ENCODE results near the gene MSANTD1.

The MSANTD1 gene

DNA sequence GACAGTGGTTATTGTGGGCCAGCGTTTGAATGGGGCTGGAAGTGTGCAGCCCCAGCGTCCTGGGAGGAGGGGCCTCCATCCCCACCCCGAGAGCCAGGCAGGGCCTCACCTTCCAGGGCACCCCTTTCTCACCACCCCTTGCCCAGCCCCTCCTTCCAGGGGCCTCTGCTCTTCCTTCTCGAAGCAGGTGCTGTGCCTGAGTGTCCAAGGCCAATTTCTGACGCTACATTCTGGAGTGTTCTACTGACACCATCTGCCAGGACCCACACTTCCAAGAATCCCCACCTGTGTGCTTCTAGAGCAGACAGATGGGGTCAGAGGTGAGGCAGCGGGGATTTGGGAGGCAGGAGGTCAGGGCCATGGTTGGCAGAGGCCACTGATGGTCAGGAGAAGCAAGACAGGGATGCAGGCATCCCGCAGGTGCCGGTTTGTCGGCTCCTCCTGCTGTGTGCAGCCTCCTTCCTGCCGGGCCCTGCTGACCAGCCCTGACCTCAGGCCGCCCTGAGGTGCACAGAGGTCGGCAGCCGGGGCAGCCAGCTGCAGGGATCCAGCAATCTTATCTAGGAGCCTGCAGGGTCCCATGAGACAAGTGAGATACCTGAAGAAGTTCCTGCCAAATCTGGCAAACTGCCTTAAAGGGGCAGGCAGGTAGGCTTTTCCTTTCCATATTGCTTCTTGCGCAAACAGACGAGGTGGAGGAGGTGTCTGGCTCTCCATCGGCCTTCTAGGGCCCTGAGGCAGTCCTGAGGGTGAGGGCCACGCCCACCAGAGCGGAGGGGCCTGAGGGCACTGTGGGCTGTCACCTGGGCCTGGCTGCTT, 18.8 kb downstream of the MSANTD1 start:
- no peak for FAIRE-seq

DNA sequence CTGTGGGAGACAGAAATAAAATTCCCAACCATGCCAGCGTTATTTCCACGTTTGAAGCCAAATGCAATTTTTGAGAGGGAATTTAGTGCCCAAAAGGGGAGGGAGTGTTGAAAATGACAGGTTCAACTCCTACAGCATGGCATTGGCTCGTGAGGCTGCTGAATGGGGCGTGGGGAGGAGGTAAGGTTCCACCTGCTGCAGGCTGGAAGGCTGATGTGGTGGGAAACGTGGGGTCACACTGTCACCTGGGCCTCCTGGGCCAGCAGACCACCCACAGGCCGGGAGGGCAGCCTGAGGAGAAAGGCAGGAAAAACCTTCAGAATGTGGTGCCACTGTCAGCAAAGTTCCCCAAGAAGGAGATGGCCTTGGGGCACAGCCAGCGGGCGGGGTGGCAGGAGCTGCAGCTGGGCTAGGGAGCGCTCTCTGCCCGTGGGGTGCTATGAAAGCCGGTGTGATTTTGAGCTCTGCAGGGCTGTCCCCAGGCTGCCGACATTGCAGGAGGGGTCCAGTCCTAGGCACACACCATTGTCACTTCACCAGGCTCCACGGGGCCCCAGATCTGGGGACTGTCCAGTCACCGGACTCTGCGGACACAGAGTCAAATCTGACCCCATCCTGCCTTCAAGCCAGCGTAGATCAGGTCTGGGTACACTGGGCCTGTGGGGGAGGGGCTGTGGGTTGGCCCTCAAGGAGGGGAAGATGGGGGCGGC, 19.6 kb downstream of the MSANTD1 start:
- no peak for FAIRE-seq

DNA sequence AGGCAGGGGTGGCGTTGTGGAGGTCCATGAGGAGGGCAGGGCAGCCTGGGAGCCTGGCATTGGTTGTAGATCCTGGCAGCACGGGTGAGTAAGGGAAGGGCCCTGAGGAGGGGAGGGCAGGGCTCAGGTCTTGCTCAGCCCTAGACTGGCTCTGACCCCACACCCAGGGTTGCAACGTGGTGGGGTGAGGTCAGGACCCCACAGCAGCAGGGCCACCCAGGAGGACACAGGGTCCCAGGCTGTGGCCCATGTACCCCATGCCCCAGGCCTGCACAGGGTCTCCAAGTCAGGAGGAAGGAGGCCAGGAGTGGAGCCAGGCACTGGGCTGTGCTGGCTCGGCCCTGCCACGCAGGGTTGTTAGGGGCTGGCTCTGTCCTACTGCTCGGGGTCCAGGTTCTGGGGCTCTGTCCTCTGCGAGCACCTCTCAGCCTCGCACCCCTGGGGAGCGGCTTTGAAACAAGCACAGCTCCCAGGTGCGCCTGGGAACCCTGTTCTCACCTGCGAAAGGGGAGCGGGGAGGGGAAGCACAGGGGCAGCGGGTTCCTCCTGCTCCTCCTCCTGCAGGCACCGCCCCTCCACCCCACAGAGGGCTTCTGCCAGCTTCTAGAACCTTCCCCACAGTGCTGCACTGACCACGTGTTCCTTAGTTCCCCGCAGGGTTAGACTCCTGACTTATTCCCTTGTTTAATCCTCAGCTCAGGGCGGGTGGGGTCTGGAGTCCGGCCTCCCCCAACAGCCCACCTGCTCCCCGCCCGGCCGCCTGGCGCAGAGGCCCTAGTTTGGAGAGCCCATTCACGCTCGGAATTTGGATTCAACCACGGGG, 20.4 kb downstream of the MSANTD1 start:
- FAIRE-seq, result no peak

DNA sequence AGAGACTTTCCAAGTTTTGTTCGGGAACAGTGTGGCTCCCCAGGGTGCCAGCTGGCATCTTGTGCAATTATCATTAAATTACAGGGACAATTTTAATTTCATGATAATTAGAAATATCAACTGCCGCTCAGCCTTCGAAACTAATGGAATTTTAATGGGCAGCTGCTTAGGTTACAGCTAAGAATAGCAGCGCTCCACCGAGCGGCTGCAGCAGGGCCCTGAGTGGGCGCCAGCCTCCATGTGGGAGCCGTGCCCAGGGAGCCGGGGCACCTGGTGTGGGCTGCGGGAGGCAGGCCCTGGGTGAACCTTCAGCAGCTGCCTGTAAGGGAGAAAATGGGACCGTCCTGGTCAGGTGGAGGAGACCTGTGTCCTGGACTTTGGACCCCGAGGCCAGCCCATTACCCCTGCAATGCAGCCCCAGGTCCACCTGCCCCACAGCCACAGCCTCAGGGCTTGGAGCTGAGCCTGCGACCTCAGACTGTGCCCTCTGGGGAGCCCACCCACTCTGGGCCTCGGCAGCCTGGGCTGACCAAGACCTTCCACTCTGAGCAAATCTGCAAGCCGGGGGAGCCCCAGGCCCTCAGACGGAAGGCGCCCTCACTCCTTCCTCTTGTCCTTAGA, 21.1 kb downstream of the MSANTD1 start:
- FAIRE-seq, result no peak

DNA sequence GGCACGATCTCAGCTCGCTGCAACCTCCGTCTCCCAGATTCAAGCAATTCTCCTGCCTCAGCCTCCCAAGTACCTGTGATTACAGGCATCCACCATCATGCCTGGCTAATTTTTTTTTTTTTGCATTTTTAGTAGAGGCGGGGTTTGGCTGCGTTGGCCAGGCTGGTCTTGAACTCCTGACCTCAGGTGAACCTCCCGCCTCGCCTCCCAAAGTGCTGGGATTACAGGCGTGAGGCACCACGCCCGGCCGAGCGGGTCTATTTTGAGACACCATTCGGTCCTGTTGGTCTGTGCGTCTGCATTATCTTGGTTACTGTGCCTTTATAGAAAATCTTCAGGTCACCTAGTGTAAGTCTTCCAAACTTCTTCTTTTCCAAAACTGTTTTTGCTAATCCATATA, 22.2 kb downstream of the MSANTD1 start:
- FAIRE-seq, result no peak

DNA sequence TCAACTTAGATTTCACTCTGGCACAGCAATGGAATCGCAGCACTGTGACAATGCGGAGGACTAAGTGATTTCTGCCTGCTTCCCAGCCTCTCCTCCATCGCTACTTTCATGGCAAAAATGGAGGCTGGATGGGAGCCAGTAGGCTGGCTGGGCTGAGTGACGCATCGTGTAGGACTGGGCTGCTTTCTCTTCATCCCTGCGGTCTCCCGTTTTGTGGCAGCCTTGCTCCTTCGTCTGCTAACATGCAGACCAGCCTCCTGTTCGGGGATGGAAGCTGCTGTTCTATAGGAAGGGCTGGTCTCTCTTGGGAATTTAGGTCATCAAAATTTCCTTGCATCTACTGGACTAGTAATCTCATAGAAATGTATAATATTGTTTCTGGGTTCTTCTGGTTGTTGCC, 28.0 kb downstream of the MSANTD1 start:
- FAIRE-seq, result no peak

DNA sequence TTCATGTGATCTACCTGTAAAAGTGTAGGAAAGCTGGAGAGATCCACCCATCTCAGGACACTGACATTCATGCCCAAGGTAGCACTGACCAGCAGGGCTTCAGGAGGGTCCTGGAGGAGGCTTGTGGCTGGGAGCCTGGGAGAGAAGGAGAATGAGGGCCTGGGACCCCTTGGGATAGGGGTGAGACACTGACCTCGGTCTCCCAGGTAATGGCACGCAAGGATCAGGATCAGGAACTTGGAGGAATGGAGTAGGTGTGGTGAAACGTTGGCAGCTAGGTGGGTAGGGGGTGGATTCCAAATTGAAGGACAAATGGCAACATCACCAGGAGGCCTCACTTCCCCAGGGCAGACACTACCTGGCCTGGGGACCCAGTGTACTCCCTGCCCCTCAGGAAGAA, 31.5 kb downstream of the MSANTD1 start:
- no peak for FAIRE-seq

DNA sequence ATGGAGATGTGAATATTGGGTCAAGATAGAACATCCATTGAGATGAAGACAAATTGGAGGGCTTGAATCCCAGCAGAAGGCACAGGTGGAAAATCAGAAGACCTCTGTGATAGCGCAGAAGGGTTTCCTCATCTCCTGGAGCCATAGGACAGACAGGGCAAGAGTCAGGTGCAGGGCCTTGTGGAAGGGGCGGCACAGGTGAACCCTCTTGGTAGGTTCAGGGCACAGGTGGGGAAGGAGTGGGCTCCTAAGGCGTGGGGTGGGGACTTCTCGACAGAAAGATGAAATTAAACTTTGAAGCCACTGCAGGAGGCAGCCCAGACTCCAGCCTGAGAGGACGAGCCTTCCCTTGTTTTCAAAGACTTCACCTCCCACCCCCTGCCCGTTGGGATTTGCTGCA, 34.5 kb downstream of the MSANTD1 start:
- no peak for FAIRE-seq

DNA sequence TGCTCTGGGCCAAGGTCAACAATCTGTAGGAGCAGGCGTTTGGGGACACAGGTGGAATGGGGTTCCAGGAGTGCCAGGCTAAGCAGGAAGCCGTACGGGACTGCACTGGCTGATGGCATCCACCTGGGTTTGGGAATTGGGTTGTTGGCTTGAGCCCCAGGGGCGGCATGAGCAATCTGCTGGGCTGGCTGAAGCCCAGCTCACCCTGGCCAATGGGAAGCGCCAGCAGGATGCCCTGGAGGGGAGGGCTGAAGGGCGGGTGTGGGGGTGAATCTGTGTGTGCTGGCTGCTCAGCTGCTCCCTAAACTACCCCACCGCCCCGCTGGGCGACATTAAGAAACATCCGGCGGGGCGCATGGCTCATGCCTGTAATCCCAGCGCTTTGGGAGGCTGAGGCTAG, 35.0 kb downstream of the MSANTD1 start:
- FAIRE-seq, result no peak

DNA sequence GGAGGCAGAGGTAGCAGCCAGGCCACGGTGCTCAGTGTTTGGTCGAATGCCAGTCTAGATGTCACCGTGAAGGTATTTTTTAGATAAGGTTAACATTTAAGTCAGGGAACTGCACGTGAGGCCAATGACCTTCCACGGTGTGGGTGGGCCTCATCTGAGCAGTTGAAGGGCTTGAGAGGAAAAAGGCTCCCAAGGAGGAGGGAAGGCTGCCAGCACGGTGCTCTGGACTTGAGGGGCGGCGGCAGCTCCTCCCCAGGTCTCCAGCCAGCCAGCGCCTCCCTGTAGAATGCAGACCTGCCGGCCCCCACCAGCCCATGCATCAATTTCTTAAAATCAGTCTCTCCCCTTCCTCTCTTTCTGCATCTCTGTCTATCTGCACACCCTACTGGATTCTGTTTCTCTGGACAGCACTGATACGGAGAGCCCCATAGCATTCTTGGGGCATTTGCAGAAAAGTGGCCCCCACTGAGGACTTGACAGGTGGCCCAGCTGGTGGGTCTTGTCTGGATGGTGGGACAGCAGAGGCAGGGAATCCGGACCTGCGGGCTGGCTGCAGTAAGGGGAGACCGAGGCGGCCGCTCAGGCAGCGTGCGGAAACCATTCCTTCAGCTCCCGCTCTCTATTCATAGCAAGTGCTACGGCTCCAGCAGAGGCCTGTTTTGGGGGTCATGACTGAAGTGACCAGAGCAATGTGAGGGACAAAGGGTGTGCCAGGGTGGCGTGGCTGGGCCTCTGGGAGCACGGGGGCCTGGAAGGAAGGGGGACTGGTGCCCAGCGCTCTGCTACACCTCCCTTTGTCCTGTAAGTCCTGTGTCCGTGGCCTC, 36.0 kb downstream of the MSANTD1 start:
- no peak for FAIRE-seq

DNA sequence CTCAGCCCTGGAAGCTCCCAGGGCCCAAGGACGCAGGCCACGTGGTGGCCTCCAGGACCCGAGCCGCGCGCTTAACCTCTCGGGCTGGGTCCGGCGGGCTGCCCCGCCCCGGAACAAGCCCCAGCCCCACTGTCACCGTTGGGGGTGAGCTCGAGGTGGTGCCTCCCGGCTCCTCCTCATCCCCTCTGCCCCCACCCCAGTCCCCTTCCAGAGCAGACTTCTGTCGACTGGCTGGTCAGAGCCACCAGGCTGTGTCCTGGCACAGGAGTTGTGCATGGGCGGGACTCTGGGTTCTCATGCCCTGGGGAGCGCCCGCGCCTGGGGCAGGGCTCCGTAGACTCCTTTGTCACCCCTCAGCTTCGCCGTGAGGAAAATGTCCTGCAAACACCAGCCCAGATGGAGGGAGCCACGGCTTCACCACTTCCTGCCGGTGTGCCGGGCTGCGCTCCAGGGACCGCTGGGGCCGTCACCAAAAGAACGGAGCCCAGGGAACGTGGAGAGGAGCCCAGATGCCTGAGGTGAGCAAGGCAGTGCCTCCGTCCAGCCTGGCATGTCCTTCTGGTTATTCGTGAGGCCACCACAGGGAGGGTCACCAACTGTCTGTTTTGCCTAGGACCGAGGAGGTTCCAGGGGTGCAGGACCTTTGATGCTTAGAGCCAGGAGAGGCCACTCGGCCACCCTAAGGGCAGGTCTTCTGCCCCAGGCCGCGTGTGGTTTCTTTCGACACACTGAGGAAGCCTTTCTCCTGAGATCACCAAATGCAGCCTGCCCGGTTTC, 36.8 kb downstream of the MSANTD1 start:
- no peak for FAIRE-seq

DNA sequence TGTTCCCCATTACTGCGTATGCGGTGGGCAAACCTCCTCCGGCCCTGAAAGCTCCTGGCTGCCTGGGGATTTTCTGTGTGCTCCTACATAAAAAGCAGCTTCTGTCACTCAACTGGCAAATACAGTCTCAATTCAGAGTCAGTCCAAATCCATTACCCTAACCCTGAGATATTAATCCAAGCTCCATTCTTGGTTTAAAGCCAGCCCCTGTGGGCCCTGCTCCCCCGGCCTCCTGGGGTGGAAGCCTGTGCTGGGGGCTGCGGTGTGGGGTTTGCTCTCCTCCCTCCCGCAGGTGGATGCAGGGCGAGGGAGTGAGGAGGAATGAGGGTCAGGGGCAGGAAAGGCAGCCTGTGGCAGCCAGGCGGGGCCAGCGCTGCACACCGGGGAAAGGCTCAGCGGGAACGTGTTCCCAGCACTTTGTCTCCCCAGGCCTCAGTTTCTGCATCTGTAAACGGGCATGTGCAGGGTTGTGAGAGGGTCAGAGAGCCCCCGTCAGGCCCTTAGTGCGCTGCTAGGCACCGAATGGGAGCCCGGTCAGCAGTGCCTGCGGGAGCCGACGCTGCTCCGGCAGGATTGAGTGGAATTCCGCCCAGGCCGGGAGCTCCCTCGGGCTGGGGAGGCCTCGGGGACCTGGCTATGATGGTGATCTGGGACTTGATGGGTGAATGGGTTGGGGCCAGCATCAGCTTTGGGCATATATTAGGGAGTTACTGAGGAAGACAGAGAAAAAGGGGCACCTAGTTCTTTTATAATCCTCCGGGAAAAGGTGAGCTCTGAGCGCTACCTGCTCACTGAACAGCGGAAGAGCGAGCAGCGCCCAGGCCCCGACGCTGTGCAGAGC, 37.6 kb downstream of the MSANTD1 start:
- FAIRE-seq, result no peak

DNA sequence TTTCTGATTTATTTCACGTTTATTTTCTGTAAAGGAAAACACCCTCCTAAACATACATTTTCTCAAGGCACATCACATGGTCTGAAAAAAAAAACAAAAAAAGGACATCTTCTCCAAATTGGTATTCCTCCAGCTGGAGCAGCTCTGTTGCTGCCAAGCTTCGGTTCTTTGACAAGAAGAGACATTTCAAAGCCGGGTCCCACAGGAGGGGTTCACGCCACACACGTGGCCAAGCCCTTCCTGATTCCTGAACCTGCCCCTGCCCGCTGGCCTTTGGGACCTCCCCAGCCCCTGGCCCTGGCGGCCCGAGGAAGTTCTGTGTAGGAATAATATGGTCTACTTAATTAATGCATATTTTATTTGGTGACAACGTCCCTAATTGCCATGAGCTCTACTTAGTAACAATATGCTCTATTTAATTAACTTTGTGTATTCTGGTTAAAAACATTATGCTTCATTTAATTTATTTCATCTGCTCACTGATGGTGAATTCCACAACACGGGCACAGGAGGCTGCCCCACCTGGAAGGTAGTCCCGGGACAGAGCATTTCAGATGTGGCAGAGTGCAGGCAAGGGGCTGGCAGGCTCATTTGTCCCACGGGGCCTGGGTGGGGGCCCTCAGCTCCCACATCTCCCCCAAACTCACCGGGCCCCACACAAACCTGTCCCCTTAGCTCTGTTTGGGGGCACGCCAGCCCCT, 38.5 kb downstream of the MSANTD1 start:
- FAIRE-seq, result no peak

DNA sequence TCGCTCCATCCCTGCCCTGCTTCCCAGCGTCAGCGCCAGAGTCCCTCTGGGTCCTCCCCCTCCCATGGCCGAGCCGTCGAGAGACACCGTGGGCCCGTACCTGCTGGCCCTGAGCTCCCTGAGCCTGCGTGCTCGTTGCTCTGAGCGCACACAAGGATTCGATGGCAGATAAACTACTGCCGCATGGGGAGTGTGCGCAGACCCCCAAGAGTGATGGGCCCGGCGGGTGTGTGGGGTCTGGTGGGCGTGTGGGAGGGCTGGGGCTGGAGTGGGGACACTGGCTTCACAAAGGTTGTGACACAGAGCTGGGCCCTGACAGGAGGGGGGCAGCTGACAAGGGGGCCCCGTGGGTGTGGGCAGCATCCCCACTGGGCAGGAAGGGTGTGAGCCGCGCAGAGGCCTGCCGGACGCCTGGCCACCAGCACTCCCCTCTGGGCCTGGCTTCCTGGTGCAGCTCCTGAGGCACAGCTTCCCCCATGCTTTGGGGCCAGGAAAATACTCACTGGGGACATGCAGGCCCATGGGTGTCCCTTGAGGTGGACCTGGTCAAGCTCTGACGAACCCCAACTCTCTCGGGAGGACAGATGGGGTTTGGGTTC, 39.1 kb downstream of the MSANTD1 start:
- FAIRE-seq, result no peak

DNA sequence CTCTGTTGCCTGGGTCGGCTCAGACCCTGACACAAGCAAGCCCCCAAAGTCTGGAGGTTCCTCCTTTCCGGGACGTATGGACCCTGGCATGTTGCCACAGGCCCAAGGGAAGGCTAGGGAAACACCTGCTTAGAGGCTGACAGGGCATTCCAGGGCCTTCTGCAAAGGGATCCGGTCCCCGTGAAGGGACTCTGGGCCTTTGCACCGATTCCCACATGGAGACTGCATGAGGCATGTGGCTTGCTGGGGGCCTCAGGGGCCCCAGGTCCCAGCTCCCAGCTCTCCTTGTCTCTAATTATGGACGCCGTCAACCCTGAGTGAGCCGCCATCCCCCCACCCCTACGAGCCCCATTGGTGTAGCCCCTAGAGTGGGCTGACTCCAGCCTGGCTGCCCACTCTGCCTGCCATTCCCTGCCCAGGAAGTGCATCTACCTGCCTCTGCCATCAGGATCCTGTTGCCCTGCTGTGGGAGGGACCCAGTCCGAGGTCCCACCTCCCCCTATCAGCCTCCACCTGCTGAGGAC, 39.7 kb downstream of the MSANTD1 start:
- no peak for FAIRE-seq

DNA sequence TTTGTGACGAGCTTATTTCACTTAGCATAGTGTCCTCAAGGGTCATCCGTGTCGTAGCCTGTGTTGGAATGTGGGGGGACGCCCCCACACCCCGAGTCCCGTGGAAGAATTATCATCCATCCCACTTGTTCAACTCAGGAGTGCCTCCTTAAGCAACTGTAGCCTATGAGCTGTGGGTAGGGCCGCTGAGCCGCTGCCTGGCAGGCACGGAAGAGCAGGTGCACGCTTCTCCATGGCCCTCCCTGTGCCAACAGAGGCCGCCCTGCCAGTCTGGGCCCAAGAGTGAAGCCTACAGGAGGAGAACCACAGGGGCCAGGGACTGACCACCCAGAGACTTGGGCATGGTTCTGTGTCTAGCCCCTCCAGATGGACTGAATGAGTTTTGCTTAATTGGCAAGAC, 41.5 kb downstream of the MSANTD1 start:
- no peak for FAIRE-seq

DNA sequence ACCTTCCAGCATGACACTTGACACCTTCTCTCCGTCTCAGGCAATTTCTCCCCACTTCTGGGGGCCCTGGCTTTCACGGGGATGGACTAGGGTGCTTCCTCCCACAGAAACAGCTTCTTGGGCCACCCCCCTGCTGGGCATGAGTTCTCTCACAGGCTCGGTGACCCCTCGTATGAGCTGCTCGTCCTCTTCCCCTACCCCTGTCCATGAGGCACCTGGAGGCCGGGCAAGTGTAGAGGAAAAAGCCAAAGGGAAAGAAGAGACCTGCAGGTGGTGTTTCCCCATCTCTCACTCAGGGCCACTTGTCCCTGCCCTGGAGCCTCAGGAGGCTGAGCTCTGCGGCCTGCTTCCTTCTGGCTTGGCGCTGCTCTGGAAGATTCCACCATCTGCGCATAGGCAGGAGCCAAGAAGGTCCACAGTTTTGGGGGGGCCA, 41.9 kb downstream of the MSANTD1 start:
- FAIRE-seq, result no peak

DNA sequence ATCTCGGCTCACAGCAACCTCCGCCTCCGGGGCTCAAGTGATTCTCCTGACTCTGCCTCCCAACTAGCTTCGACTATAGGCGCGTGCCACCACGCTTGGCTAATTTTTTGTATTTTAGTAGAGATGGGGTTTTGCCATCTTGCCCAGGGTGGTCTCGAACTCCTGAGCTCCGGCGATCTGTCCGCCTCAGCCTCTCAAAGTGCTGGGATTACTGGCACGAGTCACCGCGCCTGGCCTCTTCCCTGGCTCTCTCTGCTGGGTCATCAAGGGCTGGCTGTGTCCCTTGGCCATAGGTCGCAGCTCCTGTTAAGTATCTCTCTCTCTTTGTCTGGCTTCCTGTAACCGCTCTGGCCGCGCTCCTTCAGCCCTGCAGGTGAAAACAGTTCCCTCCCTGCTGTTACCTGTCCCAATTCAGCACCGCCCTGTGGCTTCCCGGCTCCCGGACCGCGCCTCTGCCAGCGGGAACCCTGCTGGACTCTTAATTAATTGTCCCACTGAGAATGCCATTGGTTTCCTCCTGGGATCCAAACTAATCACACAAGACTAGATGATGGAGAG, 42.5 kb downstream of the MSANTD1 start:
- FAIRE-seq, result no peak

All from TTC549 (cell line).